ENCODE measurements around the gene SFMBT2. TPM values are rescaled to one million over a fixed set of nuclear protein-coding genes. Genes with fewer than 3 reads are reported as not detected.

The SFMBT2 gene
- total RNA-seq, 1 experiment from 2014 or later = 0.02 TPM

DNA sequence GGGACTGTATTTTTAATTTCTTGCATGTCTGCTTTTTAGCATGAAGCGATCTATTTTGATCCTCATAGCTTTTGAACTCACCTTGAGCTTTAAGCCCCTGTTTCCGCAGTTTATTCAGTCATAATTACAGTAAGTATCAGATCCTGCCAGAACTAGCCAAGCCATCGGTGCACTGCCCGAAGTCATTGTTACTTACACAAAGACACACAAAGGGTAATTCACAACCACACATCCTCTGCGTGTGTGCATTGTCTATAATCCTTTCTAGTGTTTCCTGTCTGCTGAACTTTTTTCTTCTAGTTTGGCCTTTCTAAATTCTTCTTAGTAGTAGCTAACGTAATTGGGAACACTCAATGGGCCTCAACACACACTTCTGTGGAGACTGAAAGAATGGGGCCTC, 133.0 kb downstream of the SFMBT2 start:
- RAD21 ChIA-PET (ENCODE audit: low non-redundant PET in 1 of 2, low total read pairs in 2 of 2, uncharacterized antibody in 2 of 2, unreplicated experiment in 2 of 2) = no interaction called here
- DNase-seq (ENCODE audit: low read depth, low spot score) (no peak), ATAC-seq (no peak)
- H3K4me1 ChIP-seq (ENCODE audit: control insufficient read depth in 1 of 2, insufficient read depth in 2 of 2, low read length in 2 of 2) = no peaks in the 10 kb centered on the region
- no peaks in the 10 kb centered on the region for H3K36me3 ChIP-seq (ENCODE audit: control insufficient read depth in 1 of 2, insufficient read depth in 2 of 2, low read length in 2 of 2)
- TF ChIP-seq TCF7L2 (IDR thresholded peaks at IDR 0.05; ENCODE audit: borderline replicate concordance, extremely low read depth, insufficient read depth, insufficient read length) (no peak), SIN3A (IDR thresholded peaks at IDR 0.05; ENCODE audit: low read depth) (no peak), SP1 (IDR thresholded peaks at IDR 0.05; ENCODE audit: low read depth) (no peak), EGR1 (IDR thresholded peaks at IDR 0.05; ENCODE audit: low read depth) (no peak), ELF1 (IDR thresholded peaks at IDR 0.05; ENCODE audit: borderline replicate concordance, low read depth) (no peak), SRF (IDR thresholded peaks at IDR 0.05; ENCODE audit: low read depth) (no peak), YY1 (IDR thresholded peaks at IDR 0.05; ENCODE audit: extremely low read depth, insufficient replicate concordance, low read depth, low read length) (no peak), POLR2AphosphoS5 (IDR thresholded peaks at IDR 0.05; ENCODE audit: low read depth, low read length) (no peak)
- TF ChIP-seq, protein P1, sequence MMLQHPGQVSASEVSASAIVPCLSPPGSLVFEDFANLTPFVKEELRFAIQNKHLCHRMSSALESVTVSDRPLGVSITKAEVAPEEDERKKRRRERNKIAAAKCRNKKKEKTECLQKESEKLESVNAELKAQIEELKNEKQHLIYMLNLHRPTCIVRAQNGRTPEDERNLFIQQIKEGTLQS (IDR thresholded peaks at IDR 0.05) = no peak
- H3K27ac ChIP-seq (ENCODE audit: low read depth, low read length) = no peak overlapping the region
- H3K27me3 ChIP-seq (ENCODE audit: insufficient read depth, low read length) = peaks cover 6% of the 10 kb centered on the region; the same call in 1 of the 2 replicates
- H3K4me3 ChIP-seq (replicated peaks in 1 of 2; ENCODE audit: low read depth in 1 of 2, low read length in 2 of 2) = no peak overlapping the region
- H3K9me3 ChIP-seq (ENCODE audit: control insufficient read depth in 1 of 2, insufficient read depth in 1 of 2, low read depth in 1 of 2, low read length in 2 of 2) = no peaks in the 10 kb centered on the region
- H3K9me2 ChIP-seq (ENCODE audit: insufficient read depth) = no peaks in the 10 kb centered on the region
- intact Hi-C loops (cut with micrococcal nuclease) = no loop called here
- H3K9ac ChIP-seq (ENCODE audit: low read length) = no peak overlapping the region
- no peak overlapping the region for H3K4me2 ChIP-seq (ENCODE audit: low read length)
- H3K79me2 ChIP-seq (ENCODE audit: insufficient read depth, low read length) = no peaks in the 10 kb centered on the region
- no peak overlapping the region for H2AFZ ChIP-seq (ENCODE audit: low read depth, low read length, poor library complexity, severe bottlenecking)
- CTCF ChIA-PET = no interaction called here
- POLR2A ChIA-PET = no interaction called here
- H4K20me1 ChIP-seq (ENCODE audit: insufficient read depth) = no peaks in the 10 kb centered on the region
- no TSS peak for BruUV-seq (replicated peaks)

DNA sequence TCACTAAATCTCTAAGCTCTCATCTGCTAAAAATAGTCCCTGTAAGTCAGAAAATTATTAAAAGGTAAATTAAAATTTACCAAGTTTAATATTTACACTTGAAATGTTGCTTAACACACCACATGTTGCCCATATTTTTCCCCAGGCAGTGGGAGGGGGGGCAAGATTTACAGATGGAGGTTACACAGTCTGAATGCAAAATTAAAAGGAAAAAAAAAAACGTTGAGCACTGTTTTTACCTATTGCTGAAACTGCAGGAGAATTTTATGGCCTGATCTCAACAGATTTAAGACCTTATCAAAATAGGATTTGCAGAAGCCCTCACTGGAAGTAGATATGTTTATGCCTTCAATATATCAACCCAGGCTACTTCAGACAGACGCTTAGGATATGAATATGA, 133.4 kb downstream of the SFMBT2 start:
- H3K9ac ChIP-seq (ENCODE audit: low read length) = no peak overlapping the region
- ATAC-seq = no peak
- H3K4me2 ChIP-seq (ENCODE audit: low read length) = no peak overlapping the region
- H3K79me2 ChIP-seq (ENCODE audit: insufficient read depth, low read length) = no peaks in the 10 kb centered on the region
- no peaks in the 10 kb centered on the region for H4K20me1 ChIP-seq (ENCODE audit: insufficient read depth)
- ChIA-PET RAD21 (ENCODE audit: low non-redundant PET in 1 of 2, low total read pairs in 2 of 2, uncharacterized antibody in 2 of 2, unreplicated experiment in 2 of 2) (no interaction called here), POLR2A (no interaction called here), CTCF (no interaction called here)
- H3K9me2 ChIP-seq (ENCODE audit: insufficient read depth) = no peaks in the 10 kb centered on the region
- no peak for TF ChIP-seq ZFX (IDR thresholded peaks at IDR 0.05)
- no peak for TF ChIP-seq ZNF274 (IDR thresholded peaks at IDR 0.05; ENCODE audit: low read depth, low read length)
- TF ChIP-seq JUND (IDR thresholded peaks at IDR 0.05) = no peak
- TF ChIP-seq EZH2 (IDR thresholded peaks at IDR 0.05) = no peak
- no peak for TF ChIP-seq EGR1 (IDR thresholded peaks at IDR 0.05; ENCODE audit: low read depth)
- TF ChIP-seq SP1 (IDR thresholded peaks at IDR 0.05; ENCODE audit: low read depth) = no peak
- TF ChIP-seq SRF (IDR thresholded peaks at IDR 0.05; ENCODE audit: low read depth) = no peak
- TF ChIP-seq, protein P1 (IDR thresholded peaks at IDR 0.05) = no peak
- no peak for TF ChIP-seq CBX3 (IDR thresholded peaks at IDR 0.05; ENCODE audit: low read depth)
- TF ChIP-seq, protein P2, sequence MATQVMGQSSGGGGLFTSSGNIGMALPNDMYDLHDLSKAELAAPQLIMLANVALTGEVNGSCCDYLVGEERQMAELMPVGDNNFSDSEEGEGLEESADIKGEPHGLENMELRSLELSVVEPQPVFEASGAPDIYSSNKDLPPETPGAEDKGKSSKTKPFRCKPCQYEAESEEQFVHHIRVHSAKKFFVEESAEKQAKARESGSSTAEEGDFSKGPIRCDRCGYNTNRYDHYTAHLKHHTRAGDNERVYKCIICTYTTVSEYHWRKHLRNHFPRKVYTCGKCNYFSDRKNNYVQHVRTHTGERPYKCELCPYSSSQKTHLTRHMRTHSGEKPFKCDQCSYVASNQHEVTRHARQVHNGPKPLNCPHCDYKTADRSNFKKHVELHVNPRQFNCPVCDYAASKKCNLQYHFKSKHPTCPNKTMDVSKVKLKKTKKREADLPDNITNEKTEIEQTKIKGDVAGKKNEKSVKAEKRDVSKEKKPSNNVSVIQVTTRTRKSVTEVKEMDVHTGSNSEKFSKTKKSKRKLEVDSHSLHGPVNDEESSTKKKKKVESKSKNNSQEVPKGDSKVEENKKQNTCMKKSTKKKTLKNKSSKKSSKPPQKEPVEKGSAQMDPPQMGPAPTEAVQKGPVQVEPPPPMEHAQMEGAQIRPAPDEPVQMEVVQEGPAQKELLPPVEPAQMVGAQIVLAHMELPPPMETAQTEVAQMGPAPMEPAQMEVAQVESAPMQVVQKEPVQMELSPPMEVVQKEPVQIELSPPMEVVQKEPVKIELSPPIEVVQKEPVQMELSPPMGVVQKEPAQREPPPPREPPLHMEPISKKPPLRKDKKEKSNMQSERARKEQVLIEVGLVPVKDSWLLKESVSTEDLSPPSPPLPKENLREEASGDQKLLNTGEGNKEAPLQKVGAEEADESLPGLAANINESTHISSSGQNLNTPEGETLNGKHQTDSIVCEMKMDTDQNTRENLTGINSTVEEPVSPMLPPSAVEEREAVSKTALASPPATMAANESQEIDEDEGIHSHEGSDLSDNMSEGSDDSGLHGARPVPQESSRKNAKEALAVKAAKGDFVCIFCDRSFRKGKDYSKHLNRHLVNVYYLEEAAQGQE (IDR thresholded peaks at IDR 0.05; ENCODE audit: low read depth) = no peak
- TF ChIP-seq, protein P3, sequence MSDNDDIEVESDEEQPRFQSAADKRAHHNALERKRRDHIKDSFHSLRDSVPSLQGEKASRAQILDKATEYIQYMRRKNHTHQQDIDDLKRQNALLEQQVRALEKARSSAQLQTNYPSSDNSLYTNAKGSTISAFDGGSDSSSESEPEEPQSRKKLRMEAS (IDR thresholded peaks at IDR 0.05) = no peak
- no peak for TF ChIP-seq ELF1 (IDR thresholded peaks at IDR 0.05; ENCODE audit: borderline replicate concordance, low read depth)
- TF ChIP-seq TCF7L2 (IDR thresholded peaks at IDR 0.05; ENCODE audit: borderline replicate concordance, extremely low read depth, insufficient read depth, insufficient read length) = no peak
- no peaks in the 10 kb centered on the region for H3K36me3 ChIP-seq (ENCODE audit: control insufficient read depth in 1 of 2, insufficient read depth in 2 of 2, low read length in 2 of 2)
- no peak overlapping the region for H2AFZ ChIP-seq (ENCODE audit: low read depth, low read length, poor library complexity, severe bottlenecking)
- no peak overlapping the region for H3K27ac ChIP-seq (ENCODE audit: low read depth, low read length)
- no peak overlapping the region for H3K4me3 ChIP-seq (replicated peaks in 1 of 2; ENCODE audit: low read depth in 1 of 2, low read length in 2 of 2)
- no peaks in the 10 kb centered on the region for H3K4me1 ChIP-seq (ENCODE audit: control insufficient read depth in 1 of 2, insufficient read depth in 2 of 2, low read length in 2 of 2)
- DNase-seq (ENCODE audit: low read depth, low spot score) = no peak
- no TSS peak for BruUV-seq (replicated peaks)
- H3K27me3 ChIP-seq (ENCODE audit: insufficient read depth, low read length) = peaks cover 6% of the 10 kb centered on the region; the same call in 1 of the 2 replicates
- intact Hi-C loops (cut with micrococcal nuclease) = no loop called here
- H3K9me3 ChIP-seq (ENCODE audit: control insufficient read depth in 1 of 2, insufficient read depth in 1 of 2, low read depth in 1 of 2, low read length in 2 of 2) = no peaks in the 10 kb centered on the region

Data from HCT116 (cell line).